ENCODE data around the gene DCAF15.

DNA sequence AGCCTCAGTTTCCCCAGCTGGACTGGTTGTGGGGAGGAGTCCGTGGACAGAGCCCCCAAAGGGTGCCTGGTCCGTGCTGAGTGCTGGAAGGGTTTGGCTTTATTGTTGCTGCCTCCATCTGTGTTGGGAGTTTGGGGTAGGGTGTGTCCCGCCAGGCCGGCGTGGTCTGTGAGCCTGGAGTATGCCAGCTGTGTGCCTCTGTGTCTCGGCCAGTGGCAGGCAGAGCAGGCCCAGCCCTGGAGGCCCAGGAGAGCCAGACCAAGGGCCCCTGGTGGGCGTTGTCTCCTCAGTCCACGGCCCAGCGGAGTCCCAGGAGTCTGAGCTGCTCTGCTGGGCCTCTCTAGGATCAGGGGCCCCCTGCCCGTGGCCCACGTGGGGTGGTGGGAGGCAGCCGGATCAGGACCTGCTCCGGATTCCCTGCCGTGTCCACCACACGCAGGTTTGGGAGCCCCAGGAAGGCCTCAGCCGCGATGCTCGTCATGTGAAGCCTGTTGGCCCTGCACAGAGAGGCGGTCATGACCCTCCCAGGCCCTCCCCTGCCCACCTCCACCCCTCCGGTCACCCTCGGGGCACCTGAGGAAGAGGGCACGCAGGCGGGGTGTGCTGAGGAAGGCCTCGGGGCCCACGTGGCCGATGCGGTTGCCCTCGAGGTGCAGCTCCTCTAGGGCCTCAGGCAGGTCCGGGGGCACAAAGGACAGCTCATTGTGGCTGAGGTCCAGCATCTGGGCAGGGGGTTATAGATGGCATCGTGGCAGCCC lies 20.7 kb upstream of the DCAF15 start:
- TF ChIP-seq, protein P1, sequence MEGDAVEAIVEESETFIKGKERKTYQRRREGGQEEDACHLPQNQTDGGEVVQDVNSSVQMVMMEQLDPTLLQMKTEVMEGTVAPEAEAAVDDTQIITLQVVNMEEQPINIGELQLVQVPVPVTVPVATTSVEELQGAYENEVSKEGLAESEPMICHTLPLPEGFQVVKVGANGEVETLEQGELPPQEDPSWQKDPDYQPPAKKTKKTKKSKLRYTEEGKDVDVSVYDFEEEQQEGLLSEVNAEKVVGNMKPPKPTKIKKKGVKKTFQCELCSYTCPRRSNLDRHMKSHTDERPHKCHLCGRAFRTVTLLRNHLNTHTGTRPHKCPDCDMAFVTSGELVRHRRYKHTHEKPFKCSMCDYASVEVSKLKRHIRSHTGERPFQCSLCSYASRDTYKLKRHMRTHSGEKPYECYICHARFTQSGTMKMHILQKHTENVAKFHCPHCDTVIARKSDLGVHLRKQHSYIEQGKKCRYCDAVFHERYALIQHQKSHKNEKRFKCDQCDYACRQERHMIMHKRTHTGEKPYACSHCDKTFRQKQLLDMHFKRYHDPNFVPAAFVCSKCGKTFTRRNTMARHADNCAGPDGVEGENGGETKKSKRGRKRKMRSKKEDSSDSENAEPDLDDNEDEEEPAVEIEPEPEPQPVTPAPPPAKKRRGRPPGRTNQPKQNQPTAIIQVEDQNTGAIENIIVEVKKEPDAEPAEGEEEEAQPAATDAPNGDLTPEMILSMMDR (conservative IDR thresholded peaks at IDR 0.05 in 1 of 2, IDR thresholded peaks at IDR 0.05 in 1 of 2; ENCODE audit: extremely low read depth in 1 of 2, insufficient read depth in 1 of 2, low read depth in 1 of 2, low read length in 2 of 2), result no peak
- TF ChIP-seq EZH2 (IDR thresholded peaks at IDR 0.05; ENCODE audit: borderline replicate concordance, low read length), result no peak

All from mammary epithelial cell (primary cell).